B cell (primary cell): ENCODE measurements around the gene ZNF687. TPM values are rescaled to one million over a fixed set of nuclear protein-coding genes. Genes with fewer than 3 reads are reported as not detected.

Experiments used
- ATAC-seq: fragments of 200-7000 bp; cut with Tn5 transposase; one replicate; pipeline ENCODE4 v1.10.0; 2021; ENCODE audit warnings: low read depth, mild to moderate bottlenecking, moderate number of reproducible peaks, moderate library complexity
- CTCF ChIA-PET: fragments of 350-600 bp; sonication (Branson Sonifier 250); formaldehyde crosslinking; loops from one replicate; lab custom pipeline; 2021; ENCODE audit warnings: antibody characterized with exemption, inconsistent platforms; lab: Charles Lee
- POLR2A ChIA-PET: fragments of 350-600 bp; sonication (Branson Sonifier 250); formaldehyde crosslinking; loops from one replicate; lab custom pipeline; 2021; ENCODE audit warnings: antibody characterized with exemption; lab: Charles Lee
- DNase-seq: peaks from one replicate; pipeline ENCODE4 v3.0.0; 2013
- H2AFZ ChIP-seq: 2 replicates; pipeline ENCODE4 v1.6.1; 2012; ENCODE audit warnings: mild to moderate bottlenecking, low read depth, low read length; ENCODE audit not compliant: insufficient read depth, poor library complexity, severe bottlenecking
- H3K27ac ChIP-seq, 2 donors: 1 replicate in 1 of 2; 2 replicates in 1 of 2; pipeline ENCODE4 v1.5.1; 2012 to 2013; ENCODE audit warnings: low read length in 2 of 2, mild to moderate bottlenecking in 2 of 2, moderate library complexity in 1 of 2
- H3K27me3 ChIP-seq, 4 experiments: fragments of 200-600 bp in 1 of 4; sonication (generic) in 1 of 4; replicated peaks in 1 of 4; 1 replicate in 2 of 4; 2 replicates in 2 of 4; pipeline versions ENCODE4 v1.6.1 to v1.7.0; 2013 to 2016; ENCODE audit warnings: low read length in 3 of 4, mild to moderate bottlenecking in 2 of 4, mixed read lengths in 1 of 4, moderate library complexity in 1 of 4; ENCODE audit not compliant: insufficient read depth in 4 of 4, control insufficient read depth in 3 of 4; ENCODE audit errors: control extremely low read depth in 1 of 4
- H3K36me3 ChIP-seq, 2 experiments: replicated peaks in 1 of 2; 1 replicate in 1 of 2; 2 replicates in 1 of 2; pipeline versions ENCODE4 v1.6.1 to v1.7.1; 2013; ENCODE audit warnings: low read length in 1 of 2; ENCODE audit not compliant: insufficient read depth in 2 of 2, control insufficient read depth in 1 of 2; ENCODE audit errors: control extremely low read depth in 1 of 2, extremely low read depth in 1 of 2
- H3K4me1 ChIP-seq, 2 donors: fragments of 200-600 bp in 1 of 2; sonication (generic) in 1 of 2; 1 replicate in 1 of 2; 2 replicates in 1 of 2; pipeline versions ENCODE4 v1.5.1 to v1.6.1; 2013 to 2017; ENCODE audit warnings: low read length in 2 of 2; ENCODE audit not compliant: control insufficient read depth in 2 of 2, insufficient read depth in 2 of 2
- H3K4me2 ChIP-seq: replicated peaks from 2 replicates; pipeline ENCODE3; 2012; ENCODE audit warnings: mild to moderate bottlenecking, low read depth, low read length; ENCODE audit not compliant: poor library complexity, severe bottlenecking
- H3K4me3 ChIP-seq, 5 experiments: fragments of 200-600 bp in 1 of 5; sonication (generic) in 1 of 5; 1 replicate in 3 of 5; 2 replicates in 2 of 5; pipeline versions ENCODE4 v1.5.1 to v1.7.0; 2011 to 2016; ENCODE audit warnings: low read length in 4 of 5, mild to moderate bottlenecking in 4 of 5, low read depth in 2 of 5, control low read depth in 1 of 5, moderate library complexity in 1 of 5; ENCODE audit not compliant: insufficient read depth in 1 of 5; ENCODE audit errors: control extremely low read depth in 1 of 5, extremely low read depth in 1 of 5
- H3K79me2 ChIP-seq: fragments of 200-600 bp; sonication (generic); one replicate; pipeline ENCODE4 v1.6.0; 2016; ENCODE audit warnings: low read length; ENCODE audit not compliant: control insufficient read depth, insufficient read depth
- H3K9ac ChIP-seq: fragments of 200-600 bp; sonication (generic); 2 replicates; pipeline ENCODE4 v1.6.1; 2017; ENCODE audit warnings: mild to moderate bottlenecking, low read length, moderate library complexity
- H3K9me3 ChIP-seq, 3 donors: one replicate each; pipeline versions ENCODE4 v1.6.1 to v1.7.1; 2013; ENCODE audit warnings: low read length in 2 of 3; ENCODE audit not compliant: control insufficient read depth in 2 of 3, insufficient read depth in 1 of 3; ENCODE audit errors: control extremely low read depth in 1 of 3
- H4K20me1 ChIP-seq: 2 replicates; pipeline ENCODE4 v1.6.0; 2012; ENCODE audit warnings: mild to moderate bottlenecking, low read length; ENCODE audit not compliant: insufficient read depth, control insufficient read depth, poor library complexity, severe bottlenecking
- H3K27ac Mint-ChIP-seq: one replicate; pipeline ENCODE4 v1.8.0; 2021; ENCODE audit warnings: mixed read lengths
- H3K27me3 Mint-ChIP-seq: one replicate; pipeline ENCODE4 v1.8.0; 2021; ENCODE audit warnings: mixed read lengths
- H3K4me1 Mint-ChIP-seq: one replicate; pipeline ENCODE4 v1.8.0; 2021; ENCODE audit warnings: mixed read lengths
- H3K4me3 Mint-ChIP-seq: one replicate; pipeline ENCODE4 v1.8.0; 2021; ENCODE audit warnings: mixed read lengths
- H3K9me3 Mint-ChIP-seq: one replicate; pipeline ENCODE4 v1.8.0; 2022; ENCODE audit warnings: mixed read lengths; ENCODE audit not compliant: insufficient read depth
- CTCF ChIP-seq: fragments of 200-600 bp; IDR thresholded peaks from one replicate; pipeline ENCODE4 v1.8.0; 2022; ENCODE audit warnings: antibody characterized with exemption, mild to moderate bottlenecking
- EZH2 ChIP-seq: IDR thresholded peaks from 2 replicates; pipeline ENCODE4 v1.6.1; 2012; ENCODE audit warnings: borderline replicate concordance, low read depth, mild to moderate bottlenecking, moderate library complexity, low read length; ENCODE audit not compliant: insufficient read depth, poor library complexity, severe bottlenecking
- WGBS: methylation state at CpG from one replicate; pipeline ENCODE4 v1.1.5; 2013; ENCODE audit warnings: missing lambda C conversion rate; ENCODE audit not compliant: insufficient coverage; 5-methylcytosine and 5-hydroxymethylcytosine counted together
- intact Hi-C: fragments of 100-400 bp; cut with micrococcal nuclease; formaldehyde crosslinking; loops from one replicate; pipeline ENCODE4 v1.10.0; 2022
- polyA plus RNA-seq: library from polyadenylated mRNA; depleted of rRNA; stranded (reverse); fragments of >200 nt; gene quantifications from 2 replicates; pipeline ENCODE4 v1.2.3, GENCODE V29; 2012
- total RNA-seq, 2 donors: library from RNA; stranded (reverse); fragments of 120-200 nt in 1 of 2; gene quantifications; 1 replicate in 1 of 2; 2 replicates in 1 of 2; pipeline versions ENCODE4 v1.2.3 to v1.2.4, GENCODE V29; 2013 to 2022

ZNF687 gene
- total and polyA plus RNA-seq, 2 donors (not counting 1 experiment from before 2014, with no cell fraction given), result 29.1 to 49.6 TPM

- DNase-seq, result no peak
- Histone ChIP-seq H3K27ac (no peak overlapping the region), H3K27me3 (no peaks in the 10 kb centered on the region), H3K9me3 (no peaks in the 10 kb centered on the region), H3K79me2 (peaks cover 64% of the 10 kb centered on the region), H3K9ac (no peak overlapping the region), H3K4me2 (no peak overlapping the region), H3K4me3 (no peak overlapping the region), H3K36me3 (peaks cover 1 to 71% of the 10 kb centered on the region in 2 experiments), H3K4me1 (peaks cover 11 to 19% of the 10 kb centered on the region in 2 donors), H2AFZ (no peak overlapping the region), H4K20me1 (peaks cover 70% of the 10 kb centered on the region)
- no peaks in the 10 kb centered on the region for H3K9me3 Mint-ChIP-seq
- intact Hi-C loops, result no loop called here
- H3K4me1 Mint-ChIP-seq, result peaks cover 35% of the 10 kb centered on the region
- POLR2A ChIA-PET, result no interaction called here
- H3K27ac Mint-ChIP-seq, result no peak overlapping the region
- no peak overlapping the region for H3K4me3 Mint-ChIP-seq
- 98% methylated on average over 22 of the region's 22 CpGs for WGBS
- H3K27me3 Mint-ChIP-seq, result no peaks in the 10 kb centered on the region
- no peak for TF ChIP-seq EZH2
- TF ChIP-seq CTCF, result no peak
- ATAC-seq, result no peak
- CTCF ChIA-PET, result interaction anchor here (0.6 to 1.8 kb wide), 2 partner anchors 15 to 52 kb away, joined by 4 to 7 read pairs; no protein-coding TSS in a partner anchor
Measured at GRCh38 chr1:151287767-151288500, 5.8 kb downstream of the ZNF687 start.

GRCh38 chr1:151288502-151288901 is 6.4 kb downstream of the ZNF687 start:
- peaks cover 7 to 14% of the 10 kb centered on the region in 2 donors for H3K4me1 ChIP-seq
- CTCF ChIA-PET, result interaction anchor here (0.6 to 1.8 kb wide), 2 partner anchors 14 to 52 kb away, joined by 4 to 7 read pairs; no protein-coding TSS in a partner anchor
- POLR2A ChIA-PET, result no interaction called here
- H3K36me3 ChIP-seq, result peaks cover 1 to 77% of the 10 kb centered on the region in 2 experiments
- Mint-ChIP-seq H3K27me3 (no peaks in the 10 kb centered on the region), H3K4me3 (no peak overlapping the region), H3K4me1 (peaks cover 36% of the 10 kb centered on the region), H3K27ac (no peak overlapping the region), H3K9me3 (no peaks in the 10 kb centered on the region)
- H3K9me3 ChIP-seq, result no peaks in the 10 kb centered on the region
- no peak overlapping the region for H3K4me2 ChIP-seq
- peaks cover 58% of the 10 kb centered on the region for H3K79me2 ChIP-seq
- no peak overlapping the region for H3K9ac ChIP-seq
- intact Hi-C loops, result no loop called here
- no peak overlapping the region for H3K4me3 ChIP-seq
- no peaks in the 10 kb centered on the region for H3K27me3 ChIP-seq
- H4K20me1 ChIP-seq, result peaks cover 72% of the 10 kb centered on the region
- no peak for ATAC-seq
- H2AFZ ChIP-seq, result no peak overlapping the region
- 97% methylated on average over 14 of the region's 14 CpGs for WGBS
- DNase-seq, result no peak
- no peak overlapping the region for H3K27ac ChIP-seq
- TF ChIP-seq CTCF (no peak), EZH2 (no peak)
